HG03342 (cell line): ENCODE measurements around the gene CAPN9.
"Not testable (repeated sequence)": the region's sequence is repeated elsewhere in the genome, so short reads cannot be mapped to it uniquely, and the experiment has no call there.

Source experiments
- ATAC-seq: cut with Tn5 transposase; IDR thresholded peaks from one replicate; pipeline ENCODE4 v1.9.1; 2021; ENCODE audit warnings: mild to moderate bottlenecking, moderate library complexity; ENCODE audit not compliant: unreplicated experiment

CAPN9 gene

DNA sequence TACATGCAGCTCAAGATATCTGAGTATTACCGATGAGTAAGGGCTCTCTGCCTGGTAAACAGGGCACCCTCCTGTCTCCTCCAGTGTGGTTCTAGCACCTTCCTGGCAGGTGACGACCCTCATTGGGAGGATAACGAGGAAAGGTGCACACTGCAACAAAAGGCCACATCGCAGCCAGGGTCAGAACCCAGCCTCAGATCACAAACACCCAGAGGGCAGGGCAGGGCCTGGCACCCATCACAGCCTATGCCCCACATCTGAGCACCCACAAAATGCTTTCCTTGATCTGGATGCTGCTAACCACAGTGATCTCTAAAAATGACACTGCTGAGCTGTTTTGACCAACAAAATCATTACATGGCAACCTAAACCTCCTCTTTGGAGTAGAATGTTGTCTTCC, 97.4 kb downstream of the CAPN9 start:
- ATAC-seq = no peak

DNA sequence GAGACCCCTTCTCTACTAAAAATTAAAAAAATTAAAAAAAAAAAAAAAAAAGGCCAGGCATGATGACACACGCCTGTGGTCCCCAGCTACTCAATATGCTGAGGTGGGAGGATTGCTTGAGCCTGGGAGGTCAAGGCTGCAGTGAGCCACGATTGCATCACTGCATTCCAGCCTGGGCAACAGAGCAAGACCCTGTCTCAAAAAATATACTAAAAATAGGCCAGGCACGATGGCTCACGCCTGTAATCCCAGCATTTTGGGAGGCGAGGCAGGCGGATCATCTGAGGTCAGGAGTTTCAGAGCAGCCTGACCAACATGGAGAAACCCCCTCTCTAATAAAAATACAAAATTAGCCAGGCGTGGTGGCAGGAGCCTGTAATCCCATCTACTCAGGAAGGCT, 98.0 kb downstream of the CAPN9 start:
- not testable (repeated sequence) for ATAC-seq

DNA sequence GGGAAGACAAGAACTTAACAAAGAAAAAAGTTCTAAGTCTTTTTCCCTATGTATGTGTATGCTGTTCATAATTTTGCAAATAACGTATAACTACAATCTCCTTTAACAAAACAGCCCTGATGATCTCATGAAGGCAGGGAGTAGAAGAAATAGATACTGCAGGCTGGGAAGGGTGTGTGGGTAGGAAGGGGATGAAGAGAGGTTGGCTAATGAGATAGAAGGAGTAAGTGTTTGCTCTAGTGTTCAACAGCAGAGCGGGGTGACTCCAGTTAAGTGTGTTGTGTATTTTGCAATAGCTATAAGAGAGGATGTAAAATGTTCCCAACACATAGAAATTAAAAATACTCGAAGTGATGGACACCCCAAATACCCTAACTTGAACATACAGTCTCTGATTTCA, 101.0 kb downstream of the CAPN9 start:
- no peak for ATAC-seq

DNA sequence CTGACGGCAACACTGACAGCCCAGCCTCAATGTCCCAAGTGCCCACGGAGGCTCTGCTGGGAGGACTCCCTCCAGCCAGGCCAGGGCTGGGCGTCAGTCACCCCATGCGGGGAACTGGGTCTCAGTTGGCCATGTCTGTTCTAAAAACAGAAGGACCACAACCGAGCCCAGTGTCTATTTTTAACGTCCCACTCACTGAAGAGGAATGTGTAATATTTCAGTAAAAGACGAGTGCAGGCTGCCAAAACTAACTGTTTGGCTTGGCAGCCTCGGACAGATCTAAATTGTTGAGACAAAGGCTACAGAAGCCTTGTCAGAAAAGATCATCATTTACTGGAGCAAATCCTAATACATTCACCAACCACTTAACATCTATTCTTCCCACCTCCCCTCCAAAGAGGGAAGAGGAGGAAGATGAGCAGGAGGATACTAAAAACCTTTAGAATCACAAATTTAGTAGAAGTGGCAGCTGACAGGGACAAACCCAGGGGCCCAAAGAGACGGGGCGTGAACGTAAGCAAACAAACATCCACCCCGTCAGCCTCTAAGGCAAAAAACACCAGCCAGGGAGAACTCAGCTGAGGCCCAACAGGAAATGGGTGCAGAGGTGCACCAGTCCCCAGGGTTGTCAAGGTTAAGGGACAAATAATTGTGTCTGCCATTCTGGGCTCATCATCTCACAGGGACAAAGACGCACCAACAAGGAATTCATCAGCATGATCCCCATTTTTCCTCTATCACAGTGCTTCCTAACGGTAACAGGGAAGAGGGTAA, 102.5 kb downstream of the CAPN9 start:
- ATAC-seq = no peak

DNA sequence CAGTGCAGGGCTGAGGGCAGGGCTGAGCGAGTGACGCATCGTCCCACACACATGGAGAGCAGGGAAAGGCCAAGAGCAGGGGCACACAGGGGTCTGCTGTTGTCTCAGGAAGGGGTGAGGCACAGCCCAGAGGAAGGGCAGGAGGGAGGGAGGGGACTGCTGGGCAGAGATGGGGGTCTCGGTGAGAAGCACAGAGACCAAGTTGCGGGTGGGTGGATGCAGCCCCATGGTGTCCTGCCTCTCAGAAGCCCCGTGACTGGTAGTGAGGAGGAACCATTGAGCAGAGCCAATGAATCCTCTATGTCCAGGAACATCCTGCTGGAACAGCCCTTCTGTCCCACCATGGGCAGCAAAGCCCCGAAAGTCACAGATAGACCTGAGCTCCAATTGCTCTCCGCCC, 103.4 kb downstream of the CAPN9 start:
- ATAC-seq = no peak

DNA sequence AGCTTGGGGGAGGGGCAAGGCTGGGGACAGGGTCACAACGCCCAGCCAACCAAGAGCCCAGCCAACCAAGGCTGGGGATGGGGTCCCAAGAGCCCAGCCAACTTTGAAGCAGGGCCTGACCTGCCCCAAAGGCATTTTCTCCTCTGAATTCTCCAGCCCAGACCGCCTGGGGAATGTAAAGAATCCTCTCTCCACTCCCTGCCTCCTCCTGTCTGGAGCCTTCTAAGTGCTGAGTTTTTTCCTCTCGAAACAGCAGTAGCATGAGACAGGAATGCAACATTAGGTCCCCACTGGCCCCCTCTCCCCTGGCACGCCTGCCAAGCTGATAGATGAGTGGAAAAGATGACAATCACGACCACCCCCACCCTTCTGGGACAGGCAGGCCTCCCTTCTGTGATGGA, 104.1 kb downstream of the CAPN9 start:
- no peak for ATAC-seq
